Loucy (cell line): ENCODE results near the gene LOC101059915.

Experiments
- CTCF ChIP-seq: fragments of 200-600 bp; sonication (generic); conservative IDR thresholded peaks from 2 replicates; pipeline ENCODE4 v1.5.1; 2014; ENCODE audit warnings: mild to moderate bottlenecking, antibody characterized with exemption, low read length
- EZH2phosphoT487 ChIP-seq: fragments of 200-600 bp; IDR thresholded peaks from 2 replicates; pipeline ENCODE4 v1.6.1; 2018; ENCODE audit warnings: antibody characterized with exemption, mild to moderate bottlenecking, moderate library complexity, borderline replicate concordance

GRCh38 chrX:71664889-71665491 lies 2.4 kb upstream of the LOC101059915 start:
- no peak for TF ChIP-seq CTCF
- no peak for TF ChIP-seq EZH2phosphoT487
